WTC11 (cell line): ENCODE measurements around the gene PRDX1. TPM values are rescaled to one million over a fixed set of nuclear protein-coding genes. Genes with fewer than 3 reads are reported as not detected.

Experiments
- ATAC-seq: fragments of 200-7000 bp; cut with Tn5 transposase; 2 replicates; pipeline ENCODE4 v1.10.0; 2021; ENCODE audit warnings: mild to moderate bottlenecking, moderate library complexity
- CTCF ChIA-PET: fragments of 300-600 bp; sonication (Branson Sonifier 250); formaldehyde crosslinking; loops from one replicate; lab custom pipeline; 2021; ENCODE audit warnings: antibody characterized with exemption; lab: Charles Lee
- POLR2A ChIA-PET: fragments of 350-600 bp; sonication (Branson Sonifier 250); formaldehyde crosslinking; loops from one replicate; lab custom pipeline; 2021; ENCODE audit warnings: antibody characterized with exemption; lab: Charles Lee
- DNase-seq: peaks from one replicate; pipeline ENCODE4 v3.0.0; 2021; ENCODE audit warnings: low spot score
- H3K27ac Mint-ChIP-seq: 2 replicates; pipeline ENCODE4 v1.8.0; 2021; ENCODE audit warnings: mixed read lengths
- H3K27me3 Mint-ChIP-seq: 2 replicates; pipeline ENCODE4 v1.8.0; 2021; ENCODE audit warnings: low read depth, mild to moderate bottlenecking, moderate library complexity, mixed read lengths
- H3K36me3 Mint-ChIP-seq: 2 replicates; pipeline ENCODE4 v1.8.0; 2021; ENCODE audit warnings: mixed read lengths
- H3K4me1 Mint-ChIP-seq: 2 replicates; pipeline ENCODE4 v1.8.0; 2022; ENCODE audit warnings: mixed read lengths
- H3K4me3 Mint-ChIP-seq: 2 replicates; pipeline ENCODE4 v1.8.0; 2021; ENCODE audit warnings: mild to moderate bottlenecking, moderate library complexity, mixed read lengths
- H3K9me3 Mint-ChIP-seq: 2 replicates; pipeline ENCODE4 v1.8.0; 2021; ENCODE audit warnings: mixed read lengths
- CBFB ChIP-seq: sonication (generic); formaldehyde crosslinking; IDR thresholded peaks from 2 replicates; pipeline ENCODE4 v1.8.1; 2022; ENCODE audit warnings: mild to moderate bottlenecking, low read depth, missing genetic modification reagents
- CREM ChIP-seq: sonication (generic); formaldehyde crosslinking; IDR thresholded peaks from 2 replicates; pipeline ENCODE4 v1.8.1; 2022; ENCODE audit warnings: mild to moderate bottlenecking, missing genetic modification reagents, moderate library complexity
- HMGA2 ChIP-seq: fragments of 250-450 bp; sonication (Bioruptor Pico); IDR thresholded peaks from 2 replicates; pipeline ENCODE4 v1.4.0; 2021; ENCODE audit warnings: mild to moderate bottlenecking, moderate library complexity
- IRF2 ChIP-seq: sonication (generic); formaldehyde crosslinking; IDR thresholded peaks from 2 replicates; pipeline ENCODE4 v1.8.0; 2022; ENCODE audit warnings: low read depth, missing genetic modification reagents, borderline replicate concordance
- NFATC4 ChIP-seq: fragments of 250-450 bp; sonication (Bioruptor Pico); IDR thresholded peaks from 2 replicates; pipeline ENCODE4 v1.9.0; 2021; ENCODE audit warnings: mild to moderate bottlenecking
- NFYB ChIP-seq: sonication (generic); formaldehyde crosslinking; conservative IDR thresholded peaks from 2 replicates; pipeline ENCODE4 v1.8.0; 2022; ENCODE audit warnings: low read depth, missing genetic modification reagents
- SMAD3 ChIP-seq: sonication (generic); formaldehyde crosslinking; IDR thresholded peaks from 2 replicates; pipeline ENCODE4 v1.8.0; 2022; ENCODE audit warnings: missing genetic modification reagents, mild to moderate bottlenecking, borderline replicate concordance
- SOX15 ChIP-seq: fragments of 250-450 bp; sonication (Bioruptor Pico); IDR thresholded peaks from 2 replicates; pipeline ENCODE4 v1.9.0; 2021; ENCODE audit warnings: mild to moderate bottlenecking
- TEAD4 ChIP-seq: sonication (generic); formaldehyde crosslinking; IDR thresholded peaks from 2 replicates; pipeline ENCODE4 v1.8.0; 2022; ENCODE audit warnings: mild to moderate bottlenecking, missing genetic modification reagents
- ZBTB21 ChIP-seq: sonication (generic); formaldehyde crosslinking; IDR thresholded peaks from 2 replicates; pipeline ENCODE4 v1.8.1; 2023; ENCODE audit warnings: mild to moderate bottlenecking, missing genetic modification reagents, borderline replicate concordance
- ZNF263 ChIP-seq: sonication (generic); formaldehyde crosslinking; IDR thresholded peaks from 2 replicates; pipeline ENCODE4 v1.8.1; 2022; ENCODE audit warnings: low read depth, mild to moderate bottlenecking, moderate library complexity, missing genetic modification reagents
- ZNF317 ChIP-seq: sonication (generic); formaldehyde crosslinking; IDR thresholded peaks from 2 replicates; pipeline ENCODE4 v1.8.1; 2023; ENCODE audit warnings: low read depth, mild to moderate bottlenecking, moderate library complexity, missing genetic modification reagents, borderline replicate concordance
- total RNA-seq: library from RNA; stranded (reverse); gene quantifications from 3 replicates; pipeline ENCODE4 v1.2.3, GENCODE V29; 2021
- TF ChIP-seq, protein P1 (sequence below): fragments of 250-450 bp; sonication (Bioruptor Pico); IDR thresholded peaks from 2 replicates; pipeline ENCODE4 v1.9.0; 2021; ENCODE audit warnings: mild to moderate bottlenecking
- TF ChIP-seq, protein P2 (sequence below): fragments of 250-450 bp; sonication (Bioruptor Pico); conservative IDR thresholded peaks from 2 replicates; pipeline ENCODE4 v1.9.0; 2021; ENCODE audit warnings: mild to moderate bottlenecking
- TF ChIP-seq, protein P3 (sequence below): fragments of 250-450 bp; sonication (Bioruptor Pico); IDR thresholded peaks from 2 replicates; pipeline ENCODE4 v1.9.0; 2021; ENCODE audit warnings: mild to moderate bottlenecking, borderline replicate concordance
- TF ChIP-seq, protein P4 (sequence below): sonication (generic); formaldehyde crosslinking; IDR thresholded peaks from 2 replicates; pipeline ENCODE4 v1.8.0; 2023; ENCODE audit warnings: missing genetic modification reagents, mild to moderate bottlenecking, borderline replicate concordance
- TF ChIP-seq, protein P5 (sequence below): sonication (generic); formaldehyde crosslinking; IDR thresholded peaks from 2 replicates; pipeline ENCODE4 v1.8.0; 2022; ENCODE audit warnings: mild to moderate bottlenecking, missing genetic modification reagents

Gene PRDX1
- total RNA-seq, 1 experiment from 2014 or later, result 1,197 TPM

DNA sequence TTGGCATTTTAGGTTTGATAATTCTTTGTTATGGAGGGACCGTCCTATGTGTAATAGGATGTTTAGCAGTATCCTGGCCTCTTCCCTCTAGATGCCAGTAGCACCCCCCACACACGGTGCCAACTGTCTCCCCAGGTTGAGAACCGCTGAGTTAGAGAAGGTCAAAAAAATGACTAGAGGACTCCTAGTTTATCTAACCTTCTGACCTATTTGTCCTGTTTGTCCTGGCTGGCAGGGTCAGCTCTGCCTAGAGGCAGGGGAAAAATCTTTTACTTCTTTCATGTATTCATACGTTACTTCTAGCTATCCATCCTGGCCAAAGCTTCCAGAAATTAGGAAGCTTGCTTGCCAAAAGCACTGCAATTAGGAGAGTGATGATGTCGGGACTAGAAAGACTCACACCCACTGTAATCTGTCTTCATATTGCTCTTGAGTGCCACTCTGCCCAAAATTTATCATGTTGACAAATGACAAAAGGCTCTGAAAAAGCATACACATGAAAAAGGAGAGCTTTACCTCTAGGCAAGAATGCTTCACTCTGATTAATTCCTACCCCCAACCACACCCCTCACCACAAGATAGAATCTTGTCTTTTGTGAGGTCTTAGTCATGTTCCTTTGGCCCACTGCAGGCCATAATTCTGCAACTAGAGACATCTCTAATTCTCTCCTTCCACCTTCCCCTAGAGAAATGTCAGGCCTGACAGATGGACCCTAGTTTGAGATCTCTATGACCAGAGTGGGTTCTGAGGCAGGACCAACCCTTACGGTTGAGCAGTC, 14.5 kb upstream of the PRDX1 start (continued):
- TF ChIP-seq, protein P1, sequence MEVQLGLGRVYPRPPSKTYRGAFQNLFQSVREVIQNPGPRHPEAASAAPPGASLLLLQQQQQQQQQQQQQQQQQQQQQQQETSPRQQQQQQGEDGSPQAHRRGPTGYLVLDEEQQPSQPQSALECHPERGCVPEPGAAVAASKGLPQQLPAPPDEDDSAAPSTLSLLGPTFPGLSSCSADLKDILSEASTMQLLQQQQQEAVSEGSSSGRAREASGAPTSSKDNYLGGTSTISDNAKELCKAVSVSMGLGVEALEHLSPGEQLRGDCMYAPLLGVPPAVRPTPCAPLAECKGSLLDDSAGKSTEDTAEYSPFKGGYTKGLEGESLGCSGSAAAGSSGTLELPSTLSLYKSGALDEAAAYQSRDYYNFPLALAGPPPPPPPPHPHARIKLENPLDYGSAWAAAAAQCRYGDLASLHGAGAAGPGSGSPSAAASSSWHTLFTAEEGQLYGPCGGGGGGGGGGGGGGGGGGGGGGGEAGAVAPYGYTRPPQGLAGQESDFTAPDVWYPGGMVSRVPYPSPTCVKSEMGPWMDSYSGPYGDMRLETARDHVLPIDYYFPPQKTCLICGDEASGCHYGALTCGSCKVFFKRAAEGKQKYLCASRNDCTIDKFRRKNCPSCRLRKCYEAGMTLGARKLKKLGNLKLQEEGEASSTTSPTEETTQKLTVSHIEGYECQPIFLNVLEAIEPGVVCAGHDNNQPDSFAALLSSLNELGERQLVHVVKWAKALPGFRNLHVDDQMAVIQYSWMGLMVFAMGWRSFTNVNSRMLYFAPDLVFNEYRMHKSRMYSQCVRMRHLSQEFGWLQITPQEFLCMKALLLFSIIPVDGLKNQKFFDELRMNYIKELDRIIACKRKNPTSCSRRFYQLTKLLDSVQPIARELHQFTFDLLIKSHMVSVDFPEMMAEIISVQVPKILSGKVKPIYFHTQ (CRISPR knock-in tag), result no peak
- TF ChIP-seq SMAD3 (CRISPR knock-in tag) (no peak), ZBTB21 (no peak), NFYB (CRISPR knock-in tag) (no peak)
- TF ChIP-seq, protein P2, sequence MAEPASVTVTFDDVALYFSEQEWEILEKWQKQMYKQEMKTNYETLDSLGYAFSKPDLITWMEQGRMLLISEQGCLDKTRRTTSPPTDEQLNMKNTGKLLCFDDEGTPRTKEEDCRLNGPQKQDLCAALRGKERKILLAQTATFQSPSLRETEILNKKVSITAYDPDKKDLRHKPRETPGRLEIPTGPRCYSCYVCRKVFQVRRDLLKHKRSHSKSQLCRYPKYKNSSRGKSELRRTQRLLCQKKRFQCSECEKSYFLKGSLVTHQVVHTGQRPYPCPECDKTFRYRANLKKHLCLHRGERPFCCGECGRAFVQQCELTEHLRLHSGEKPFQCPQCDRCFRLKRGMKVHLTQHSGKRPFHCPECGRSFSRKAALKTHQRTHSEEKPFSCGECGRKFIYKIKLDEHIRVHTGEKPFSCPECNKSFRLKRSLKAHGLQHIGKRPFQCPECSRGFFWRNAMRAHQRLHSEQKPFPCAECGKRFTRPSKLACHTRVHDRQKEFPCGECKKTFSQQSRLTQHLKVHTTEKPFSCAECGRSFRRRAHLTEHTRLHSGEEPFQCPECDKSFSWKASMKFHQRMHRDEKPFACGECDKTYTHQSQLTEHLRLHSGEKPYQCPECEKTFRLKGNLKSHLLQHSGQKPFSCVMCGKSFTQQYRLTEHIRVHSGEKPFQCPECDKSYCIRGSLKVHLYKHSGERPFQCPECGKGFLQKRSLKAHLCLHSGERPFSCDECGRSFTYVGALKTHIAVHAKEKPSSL, result no peak

DNA sequence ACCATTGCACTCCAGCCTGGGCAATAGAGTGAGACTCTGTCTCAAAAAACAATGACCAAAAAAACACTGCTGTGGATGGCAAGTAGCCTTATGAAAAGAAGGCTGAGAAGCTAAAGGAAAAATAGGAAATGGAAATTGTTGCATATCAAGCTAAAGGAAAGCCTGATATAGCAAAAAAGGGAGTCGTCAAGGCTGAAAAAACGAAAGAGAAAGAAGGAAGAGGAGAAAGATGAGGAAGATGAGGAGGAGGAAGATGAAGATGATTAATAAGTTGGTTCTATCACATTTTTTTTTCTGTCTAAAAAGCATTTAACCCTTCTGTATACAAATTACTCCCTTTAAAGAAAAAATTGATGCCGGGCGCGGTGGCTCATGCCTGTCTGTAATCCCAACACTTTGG, 10.2 kb upstream of the PRDX1 start:
- H3K27ac Mint-ChIP-seq, result no peak overlapping the region
- no peak for TF ChIP-seq SOX15
- no peaks in the 10 kb centered on the region; the same call in 1 of the 2 replicates for H3K27me3 Mint-ChIP-seq

DNA sequence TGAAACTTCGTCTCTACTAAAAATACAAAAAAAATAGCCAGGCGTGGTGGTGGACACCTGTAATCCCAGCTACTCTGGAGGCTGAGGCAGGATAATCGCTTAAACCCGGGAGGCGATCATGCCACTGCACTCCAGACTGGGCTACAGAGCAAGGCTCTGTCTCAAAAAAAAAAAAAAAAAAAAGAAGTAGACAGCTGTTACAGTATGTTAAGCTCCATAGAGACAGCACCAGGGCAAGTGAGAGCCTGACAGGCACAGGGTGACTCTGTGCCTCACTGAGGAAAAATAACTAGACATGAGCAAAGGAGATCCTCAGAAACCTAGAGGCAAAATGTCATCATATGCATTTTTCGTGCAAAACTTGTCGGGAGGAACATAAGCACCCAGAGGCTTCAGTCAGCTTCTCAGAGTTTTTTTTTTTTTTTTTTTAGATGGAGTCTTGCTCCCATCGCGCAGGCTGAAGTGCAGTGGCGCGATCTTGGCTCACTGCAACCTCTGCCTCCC, 9.0 kb upstream of the PRDX1 start:
- H3K4me1 Mint-ChIP-seq, result peaks cover 13% of the 10 kb centered on the region
- H3K9me3 Mint-ChIP-seq, result no peaks in the 10 kb centered on the region
- CTCF ChIA-PET, result interaction anchor here (0.6 kb wide), 1 partner anchor 53 kb away, joined by 3 read pairs; no protein-coding TSS in a partner anchor
- no peaks in the 10 kb centered on the region for H3K36me3 Mint-ChIP-seq
- H3K4me3 Mint-ChIP-seq, result no peak overlapping the region
- no peaks in the 10 kb centered on the region; the same call in 1 of the 2 replicates for H3K27me3 Mint-ChIP-seq
- POLR2A ChIA-PET, result no interaction called here
- no peak for ATAC-seq
- no peak for DNase-seq
- H3K27ac Mint-ChIP-seq, result no peak overlapping the region
- TF ChIP-seq CREM, result no peak
- TF ChIP-seq HMGA2, result no peak
- no peak for TF ChIP-seq SOX15
- TF ChIP-seq, protein P3, sequence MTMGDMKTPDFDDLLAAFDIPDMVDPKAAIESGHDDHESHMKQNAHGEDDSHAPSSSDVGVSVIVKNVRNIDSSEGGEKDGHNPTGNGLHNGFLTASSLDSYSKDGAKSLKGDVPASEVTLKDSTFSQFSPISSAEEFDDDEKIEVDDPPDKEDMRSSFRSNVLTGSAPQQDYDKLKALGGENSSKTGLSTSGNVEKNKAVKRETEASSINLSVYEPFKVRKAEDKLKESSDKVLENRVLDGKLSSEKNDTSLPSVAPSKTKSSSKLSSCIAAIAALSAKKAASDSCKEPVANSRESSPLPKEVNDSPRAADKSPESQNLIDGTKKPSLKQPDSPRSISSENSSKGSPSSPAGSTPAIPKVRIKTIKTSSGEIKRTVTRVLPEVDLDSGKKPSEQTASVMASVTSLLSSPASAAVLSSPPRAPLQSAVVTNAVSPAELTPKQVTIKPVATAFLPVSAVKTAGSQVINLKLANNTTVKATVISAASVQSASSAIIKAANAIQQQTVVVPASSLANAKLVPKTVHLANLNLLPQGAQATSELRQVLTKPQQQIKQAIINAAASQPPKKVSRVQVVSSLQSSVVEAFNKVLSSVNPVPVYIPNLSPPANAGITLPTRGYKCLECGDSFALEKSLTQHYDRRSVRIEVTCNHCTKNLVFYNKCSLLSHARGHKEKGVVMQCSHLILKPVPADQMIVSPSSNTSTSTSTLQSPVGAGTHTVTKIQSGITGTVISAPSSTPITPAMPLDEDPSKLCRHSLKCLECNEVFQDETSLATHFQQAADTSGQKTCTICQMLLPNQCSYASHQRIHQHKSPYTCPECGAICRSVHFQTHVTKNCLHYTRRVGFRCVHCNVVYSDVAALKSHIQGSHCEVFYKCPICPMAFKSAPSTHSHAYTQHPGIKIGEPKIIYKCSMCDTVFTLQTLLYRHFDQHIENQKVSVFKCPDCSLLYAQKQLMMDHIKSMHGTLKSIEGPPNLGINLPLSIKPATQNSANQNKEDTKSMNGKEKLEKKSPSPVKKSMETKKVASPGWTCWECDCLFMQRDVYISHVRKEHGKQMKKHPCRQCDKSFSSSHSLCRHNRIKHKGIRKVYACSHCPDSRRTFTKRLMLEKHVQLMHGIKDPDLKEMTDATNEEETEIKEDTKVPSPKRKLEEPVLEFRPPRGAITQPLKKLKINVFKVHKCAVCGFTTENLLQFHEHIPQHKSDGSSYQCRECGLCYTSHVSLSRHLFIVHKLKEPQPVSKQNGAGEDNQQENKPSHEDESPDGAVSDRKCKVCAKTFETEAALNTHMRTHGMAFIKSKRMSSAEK (CRISPR knock-in tag), result no peak
- no peak for TF ChIP-seq NFATC4 (CRISPR knock-in tag)
- no peak for TF ChIP-seq TEAD4
- TF ChIP-seq, protein P4, sequence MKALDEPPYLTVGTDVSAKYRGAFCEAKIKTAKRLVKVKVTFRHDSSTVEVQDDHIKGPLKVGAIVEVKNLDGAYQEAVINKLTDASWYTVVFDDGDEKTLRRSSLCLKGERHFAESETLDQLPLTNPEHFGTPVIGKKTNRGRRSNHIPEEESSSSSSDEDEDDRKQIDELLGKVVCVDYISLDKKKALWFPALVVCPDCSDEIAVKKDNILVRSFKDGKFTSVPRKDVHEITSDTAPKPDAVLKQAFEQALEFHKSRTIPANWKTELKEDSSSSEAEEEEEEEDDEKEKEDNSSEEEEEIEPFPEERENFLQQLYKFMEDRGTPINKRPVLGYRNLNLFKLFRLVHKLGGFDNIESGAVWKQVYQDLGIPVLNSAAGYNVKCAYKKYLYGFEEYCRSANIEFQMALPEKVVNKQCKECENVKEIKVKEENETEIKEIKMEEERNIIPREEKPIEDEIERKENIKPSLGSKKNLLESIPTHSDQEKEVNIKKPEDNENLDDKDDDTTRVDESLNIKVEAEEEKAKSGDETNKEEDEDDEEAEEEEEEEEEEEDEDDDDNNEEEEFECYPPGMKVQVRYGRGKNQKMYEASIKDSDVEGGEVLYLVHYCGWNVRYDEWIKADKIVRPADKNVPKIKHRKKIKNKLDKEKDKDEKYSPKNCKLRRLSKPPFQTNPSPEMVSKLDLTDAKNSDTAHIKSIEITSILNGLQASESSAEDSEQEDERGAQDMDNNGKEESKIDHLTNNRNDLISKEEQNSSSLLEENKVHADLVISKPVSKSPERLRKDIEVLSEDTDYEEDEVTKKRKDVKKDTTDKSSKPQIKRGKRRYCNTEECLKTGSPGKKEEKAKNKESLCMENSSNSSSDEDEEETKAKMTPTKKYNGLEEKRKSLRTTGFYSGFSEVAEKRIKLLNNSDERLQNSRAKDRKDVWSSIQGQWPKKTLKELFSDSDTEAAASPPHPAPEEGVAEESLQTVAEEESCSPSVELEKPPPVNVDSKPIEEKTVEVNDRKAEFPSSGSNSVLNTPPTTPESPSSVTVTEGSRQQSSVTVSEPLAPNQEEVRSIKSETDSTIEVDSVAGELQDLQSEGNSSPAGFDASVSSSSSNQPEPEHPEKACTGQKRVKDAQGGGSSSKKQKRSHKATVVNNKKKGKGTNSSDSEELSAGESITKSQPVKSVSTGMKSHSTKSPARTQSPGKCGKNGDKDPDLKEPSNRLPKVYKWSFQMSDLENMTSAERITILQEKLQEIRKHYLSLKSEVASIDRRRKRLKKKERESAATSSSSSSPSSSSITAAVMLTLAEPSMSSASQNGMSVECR, result no peak
- no peak for TF ChIP-seq ZNF263 (CRISPR knock-in tag)
- no peak for TF ChIP-seq ZNF317 (CRISPR knock-in tag)
- no peak for TF ChIP-seq IRF2 (CRISPR knock-in tag)
- TF ChIP-seq, protein P5, sequence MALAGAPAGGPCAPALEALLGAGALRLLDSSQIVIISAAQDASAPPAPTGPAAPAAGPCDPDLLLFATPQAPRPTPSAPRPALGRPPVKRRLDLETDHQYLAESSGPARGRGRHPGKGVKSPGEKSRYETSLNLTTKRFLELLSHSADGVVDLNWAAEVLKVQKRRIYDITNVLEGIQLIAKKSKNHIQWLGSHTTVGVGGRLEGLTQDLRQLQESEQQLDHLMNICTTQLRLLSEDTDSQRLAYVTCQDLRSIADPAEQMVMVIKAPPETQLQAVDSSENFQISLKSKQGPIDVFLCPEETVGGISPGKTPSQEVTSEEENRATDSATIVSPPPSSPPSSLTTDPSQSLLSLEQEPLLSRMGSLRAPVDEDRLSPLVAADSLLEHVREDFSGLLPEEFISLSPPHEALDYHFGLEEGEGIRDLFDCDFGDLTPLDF, result no peak
- no peak for TF ChIP-seq CBFB

More for the DNA sequence above, 10.2 kb upstream of the PRDX1 start:
- ChIA-PET POLR2A (no interaction called here), CTCF (no interaction called here)
- ATAC-seq, result no peak
- Mint-ChIP-seq H3K36me3 (no peaks in the 10 kb centered on the region), H3K4me1 (peaks cover 16% of the 10 kb centered on the region), H3K9me3 (no peaks in the 10 kb centered on the region), H3K4me3 (no peak overlapping the region)
- no peak for DNase-seq
